Germinal center (tissue), 1 donor: Measurements from ENCODE around the gene NPM3.
"Not testable (repeated sequence)": the region's sequence is repeated elsewhere in the genome, so short reads cannot be mapped to it uniquely, and the experiment has no call there.

ENCODE experiments used
- DNase-seq: peaks from one replicate; pipeline ENCODE4 v3.0.0; 2012; ENCODE audit warnings: mixed read lengths, low spot score

The NPM3 gene

GRCh38 chr10:101803511-101803910 is 20.3 kb upstream of the NPM3 start:
- DNase-seq: no peak

DNA sequence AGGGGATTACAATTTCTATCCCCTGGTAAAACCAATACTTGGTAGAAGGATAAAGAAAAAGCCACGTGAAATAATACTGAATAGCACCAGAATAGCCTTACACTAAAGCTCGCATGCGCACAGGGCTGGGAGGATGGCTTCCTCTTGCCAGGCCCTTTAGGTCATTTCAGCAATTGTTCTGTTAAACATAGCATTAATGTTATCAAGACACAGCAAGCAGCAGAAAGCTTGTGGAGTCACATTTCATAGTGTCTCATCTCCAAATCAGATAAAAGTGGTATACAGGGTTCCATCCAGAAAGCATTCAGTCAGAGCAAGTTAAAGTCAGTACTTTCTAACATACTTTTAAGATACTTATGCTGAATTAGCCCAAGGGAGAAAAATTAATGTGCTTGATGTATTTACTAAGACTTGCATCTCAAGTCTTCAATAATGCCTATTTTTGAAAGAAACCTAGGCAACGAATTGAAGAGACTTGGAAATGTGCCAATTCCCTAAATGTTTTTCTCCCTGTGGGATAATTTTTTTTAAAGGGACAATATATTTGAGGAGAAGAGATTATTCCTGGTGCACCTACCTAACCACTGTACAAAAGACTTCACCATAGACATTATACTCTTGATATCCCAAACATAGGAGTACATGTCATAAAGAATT is 14.3 kb upstream of the NPM3 start:
- no peak for DNase-seq

- DNase-seq: no peak
These were observed 10.3 kb upstream of the NPM3 start for GRCh38 chr10:101793526-101793925.

GRCh38 chr10:101789686-101790085 is 6.4 kb upstream of the NPM3 start:
- DNase-seq: no peak

DNA sequence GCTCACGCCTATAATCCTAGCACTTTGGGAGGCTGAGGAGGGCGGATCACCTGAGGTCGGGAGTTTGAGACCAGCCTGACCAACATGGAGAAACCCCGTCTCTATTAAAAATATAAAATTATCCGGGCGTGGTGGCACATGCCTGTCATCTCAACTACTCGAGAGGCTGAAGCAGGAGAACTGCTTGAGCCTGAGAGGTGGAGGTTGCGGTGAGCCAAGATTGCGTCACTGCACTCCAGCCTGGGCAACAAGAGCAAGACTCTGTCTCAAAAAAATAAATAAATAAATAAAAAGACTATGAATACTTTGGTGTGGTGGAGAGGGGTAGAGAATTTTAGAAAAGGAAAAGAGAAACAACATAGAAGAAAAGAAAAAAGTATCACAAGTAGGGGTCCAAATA is 6.0 kb upstream of the NPM3 start:
- DNase-seq: not testable (repeated sequence)

DNA sequence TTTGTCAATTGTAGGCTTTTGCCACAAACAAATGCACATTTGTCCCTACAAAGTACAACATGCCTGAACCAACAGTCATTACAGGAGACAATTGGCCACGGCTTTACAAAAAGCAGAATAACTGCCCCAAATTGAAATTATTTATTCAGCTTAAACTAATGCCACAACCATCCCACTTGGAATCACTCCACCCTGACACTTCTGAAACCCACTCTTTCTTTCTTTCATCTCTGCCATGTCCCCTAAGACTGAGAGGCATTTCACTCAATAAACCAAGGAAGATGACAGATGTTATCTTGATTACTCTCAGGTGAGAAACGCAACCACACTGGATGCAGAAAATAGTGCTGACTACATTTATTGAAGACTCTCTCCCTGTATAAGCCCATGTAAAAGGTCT is 2.6 kb upstream of the NPM3 start:
- DNase-seq: no peak

GRCh38 chr10:101784558-101784957 is 1.3 kb upstream of the NPM3 start:
- no peak for DNase-seq

DNA sequence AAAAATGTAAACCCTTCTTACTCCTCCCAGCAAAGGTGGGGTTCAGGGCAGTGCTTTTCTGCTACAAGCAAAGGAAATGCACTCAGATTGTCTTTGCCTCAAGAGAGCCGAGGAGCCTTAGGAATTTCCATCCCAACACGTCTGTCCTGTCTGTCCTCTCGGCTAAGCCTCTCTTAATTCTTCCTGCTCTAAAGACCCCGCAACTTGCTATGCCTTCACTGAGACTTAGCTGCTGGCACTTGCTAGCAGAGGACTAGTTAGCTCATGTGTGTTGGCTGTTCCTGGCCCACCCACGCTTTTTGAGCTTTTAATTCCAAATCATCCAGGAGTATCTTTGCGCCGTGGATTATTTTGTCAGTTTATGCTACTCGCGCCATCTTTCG is 481 bp upstream of the NPM3 start:
- DNase-seq: no peak

- DNase-seq: no peak
These were observed 1.0 kb downstream of the NPM3 start for GRCh38 chr10:101781984-101782810.

DNA sequence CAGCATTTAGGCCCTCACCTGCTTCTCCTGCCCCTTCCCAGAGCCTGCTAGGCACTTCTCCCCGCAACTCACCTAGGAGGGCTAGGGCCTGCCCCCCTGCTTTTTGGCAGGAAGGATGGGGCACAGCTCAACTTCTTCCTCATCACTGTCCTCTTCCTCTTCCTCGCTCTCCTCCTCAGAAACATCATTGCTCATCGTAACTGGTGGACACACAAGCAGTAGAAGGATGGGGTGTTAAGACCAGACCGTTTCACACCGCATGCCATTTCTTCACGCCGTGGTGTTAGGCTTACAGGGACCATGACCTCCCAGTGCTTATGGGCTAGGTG is 1.6 kb downstream of the NPM3 start:
- no peak for DNase-seq

DNA sequence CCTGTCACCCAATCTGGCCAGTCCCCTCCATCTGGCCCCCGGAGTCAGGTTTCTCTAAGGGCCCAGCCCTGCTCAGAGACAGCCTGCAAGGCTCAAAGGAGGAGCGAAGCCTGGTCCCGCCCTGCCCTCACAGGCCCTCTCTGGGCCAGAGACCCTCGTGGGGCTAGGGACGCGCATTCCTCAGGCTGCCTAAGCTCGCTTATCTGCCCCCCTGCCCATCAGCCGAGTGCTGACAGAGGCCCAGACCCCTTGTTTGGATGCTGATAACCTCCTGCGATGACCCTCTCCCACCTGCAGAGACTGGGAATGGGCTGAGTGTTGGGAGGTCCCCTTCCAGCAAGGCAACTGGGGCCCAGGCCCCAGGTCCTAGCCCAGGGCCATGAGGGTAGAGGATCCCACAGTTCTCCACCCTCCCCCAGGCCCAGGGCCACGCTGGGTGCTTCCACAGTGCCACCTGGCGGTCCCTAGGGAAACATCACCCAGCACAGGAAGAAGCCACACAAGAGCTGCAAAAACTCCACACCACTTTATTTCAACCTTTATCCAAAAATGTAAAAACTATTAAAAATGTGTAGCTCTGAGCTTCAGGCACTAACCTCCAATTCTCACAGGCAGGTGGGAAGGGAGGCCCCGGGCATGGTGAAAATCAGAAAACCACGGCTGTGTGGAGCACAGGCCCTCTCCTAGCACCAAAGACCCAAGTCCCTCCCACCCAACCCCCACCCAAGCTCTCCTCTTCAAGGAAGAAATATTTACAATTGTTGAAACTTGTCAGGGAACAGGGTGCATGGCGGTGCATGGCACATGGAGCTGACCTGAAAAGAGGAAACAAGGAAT is 2.2 kb downstream of the NPM3 start:
- peak; percentile 87 for DNase-seq

DNA sequence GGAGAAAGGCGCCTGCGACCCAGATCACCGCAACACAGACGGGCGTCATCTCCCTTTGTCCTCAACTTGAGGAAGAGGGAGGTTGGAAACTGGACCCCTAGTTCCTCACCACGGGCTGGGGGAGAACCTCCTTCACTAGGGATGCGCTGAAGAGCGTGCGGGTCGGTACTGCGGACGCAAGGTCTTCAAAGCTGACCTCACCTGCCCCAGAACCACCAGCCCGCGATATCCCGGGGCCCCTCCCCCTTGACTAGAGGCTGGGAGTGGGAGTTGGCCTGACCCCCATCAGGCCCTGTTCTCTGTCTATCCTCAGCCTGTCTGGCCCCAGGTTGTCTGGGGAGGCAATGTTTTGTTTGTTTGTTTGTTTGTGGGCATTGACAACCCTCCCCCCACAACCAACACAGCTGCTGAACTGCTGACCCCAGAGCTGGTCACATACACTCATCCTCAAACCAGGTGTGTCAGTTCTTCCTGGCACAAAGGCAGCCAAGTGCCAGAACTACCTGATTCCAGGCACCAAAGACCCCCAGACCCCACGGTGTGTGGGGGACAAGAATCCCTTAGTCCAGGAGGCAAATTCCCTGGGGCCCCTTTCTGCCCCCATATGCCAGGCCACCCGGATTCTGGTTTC is 2.9 kb downstream of the NPM3 start:
- peak; percentile 17 for DNase-seq

DNA sequence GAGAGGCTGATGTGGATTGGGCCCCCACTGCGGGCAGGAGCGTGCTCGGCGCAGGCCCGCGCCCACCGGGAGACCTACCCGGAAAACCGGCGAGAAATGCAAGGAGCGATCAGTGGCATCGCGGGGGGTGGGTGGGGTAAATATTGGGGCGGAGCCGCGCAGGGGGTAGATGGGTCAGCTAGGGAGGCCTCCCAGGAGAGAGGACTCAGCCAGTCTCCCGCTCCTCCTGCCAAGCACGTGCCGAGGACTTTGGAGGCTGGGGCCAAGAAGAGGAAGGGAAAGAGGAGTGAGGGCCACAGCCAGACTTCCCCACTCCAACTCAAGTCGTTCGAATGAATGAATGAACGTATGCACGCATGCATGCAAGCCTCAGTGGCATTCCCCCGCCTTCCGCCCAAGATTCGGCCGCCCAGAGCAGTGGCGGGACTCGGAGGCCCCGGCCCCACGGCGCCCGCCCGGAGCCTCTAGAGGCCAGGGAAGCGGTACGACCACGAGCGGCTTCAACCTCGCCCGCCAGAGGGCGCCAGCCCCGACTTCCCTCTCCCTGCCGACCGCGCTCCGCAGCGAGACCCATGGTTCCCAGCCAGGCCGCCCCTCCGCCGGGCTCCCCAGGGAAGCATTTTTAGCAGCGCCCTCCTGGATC is 3.6 kb downstream of the NPM3 start:
- DNase-seq: peak; percentile 85

DNA sequence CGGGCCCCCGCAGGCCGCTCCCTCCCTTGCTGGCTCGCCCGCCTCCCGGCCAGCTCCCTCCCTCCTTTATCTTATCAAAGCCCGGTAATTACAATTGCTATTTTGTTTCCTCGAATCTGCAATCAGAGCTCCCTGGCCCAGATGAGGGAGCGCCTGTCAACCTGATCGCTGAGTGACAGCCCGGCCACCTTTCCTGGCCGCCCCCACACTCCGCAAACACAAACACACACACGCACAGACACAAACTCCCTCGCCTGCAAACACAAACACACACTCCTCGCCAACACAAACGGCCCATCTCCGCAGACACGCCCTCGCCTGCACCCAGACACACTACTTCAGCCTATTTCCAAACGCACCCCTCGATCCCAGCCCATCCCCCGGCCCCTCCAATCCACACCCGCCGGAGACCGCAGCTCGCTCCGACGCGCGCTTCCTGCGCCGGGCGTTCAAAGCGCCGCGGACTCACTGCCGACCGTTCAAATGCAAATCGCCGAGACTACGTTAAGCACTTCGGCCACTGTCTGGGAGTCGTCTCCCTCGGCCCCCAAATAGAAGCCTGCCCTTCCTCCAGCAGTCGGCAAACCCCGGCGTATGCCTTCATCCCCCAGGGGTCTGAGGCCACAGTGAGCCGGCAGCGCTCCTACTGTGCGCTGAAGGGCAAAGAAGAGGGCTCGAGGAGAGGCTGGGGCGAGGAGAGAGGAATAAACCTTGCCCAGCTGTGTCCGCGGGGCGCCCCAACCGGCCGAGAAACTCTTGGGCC is 4.3 kb downstream of the NPM3 start:
- peak; percentile 72 for DNase-seq

GRCh38 chr10:101778151-101778780 is 5.0 kb downstream of the NPM3 start:
- DNase-seq: no peak

DNA sequence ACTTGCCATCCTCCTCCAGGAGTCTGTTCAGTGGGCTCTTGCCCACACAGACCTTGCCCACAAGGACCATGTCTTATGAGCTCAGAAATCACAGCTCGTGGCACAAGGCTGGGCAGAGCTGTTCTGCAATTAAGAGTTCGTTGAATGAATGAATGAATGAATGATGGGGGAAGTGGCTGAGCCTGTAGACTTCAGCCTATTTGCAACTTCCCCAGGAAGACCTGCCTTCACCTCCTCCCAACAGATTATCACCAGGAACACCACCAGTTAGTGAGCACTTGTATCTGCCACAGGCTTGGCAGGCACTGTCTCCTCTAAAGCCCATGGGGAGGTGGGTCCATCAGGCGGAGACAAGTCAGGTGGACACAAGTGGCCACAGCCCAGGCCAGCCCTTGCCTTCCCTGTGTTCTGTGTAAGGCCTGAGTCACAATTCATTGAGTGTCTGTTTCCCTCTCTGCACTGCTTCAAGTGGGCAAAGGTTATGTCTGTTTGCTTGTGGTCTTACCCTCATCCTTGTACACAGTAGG is 5.6 kb downstream of the NPM3 start:
- DNase-seq: no peak

- DNase-seq: no peak
These were observed 7.0 kb downstream of the NPM3 start for GRCh38 chr10:101776161-101776817.

GRCh38 chr10:101775273-101776160 is 7.7 kb downstream of the NPM3 start, which contains the start of gene FGF8:
TSS of gene FGF8 (minus strand) at chr10:101776114. CDS start at chr10:101775900, 214 bp downstream.
- no peak for DNase-seq
